Heart right ventricle (tissue), 16 donors: ENCODE data around the gene ADAMTS6. TPM values are rescaled to one million over a fixed set of nuclear protein-coding genes. Genes with fewer than 3 reads are reported as not detected.

ENCODE experiments used
- ATAC-seq, 8 donors: fragments of 200-7000 bp; cut with Tn5 transposase; one replicate each; pipeline ENCODE4 v1.9.1; 2020; ENCODE audit warnings: mild to moderate bottlenecking in 8 of 8, moderate library complexity in 8 of 8, moderate number of reproducible peaks in 1 of 8
- DNase-seq, 2 donors: peaks; one replicate each; pipeline ENCODE4 v3.0.0-alpha.2; 2020
- H3K27ac ChIP-seq, 10 donors: fragments of 200-600 bp; sonication (generic) in 2 of 10; one replicate each; pipeline versions ENCODE4 v1.5.0 to v1.8.0; 2020 to 2022; ENCODE audit warnings: mild to moderate bottlenecking in 3 of 10
- H3K27me3 ChIP-seq, 7 donors: fragments of 200-600 bp; one replicate each; pipeline ENCODE4 v1.8.0; 2021 to 2022; ENCODE audit warnings: mild to moderate bottlenecking in 2 of 7
- H3K36me3 ChIP-seq, 9 donors: fragments of 200-600 bp; sonication (generic) in 1 of 9; one replicate each; pipeline versions ENCODE4 v1.5.0 to v1.8.0; 2020 to 2022; ENCODE audit warnings: mild to moderate bottlenecking in 2 of 9
- H3K4me1 ChIP-seq, 9 donors: fragments of 200-600 bp; sonication (generic) in 1 of 9; one replicate each; pipeline versions ENCODE4 v1.5.0 to v1.8.0; 2020 to 2022; ENCODE audit warnings: mild to moderate bottlenecking in 4 of 9
- H3K4me3 ChIP-seq, 10 donors: fragments of 200-600 bp; sonication (generic) in 2 of 10; one replicate each; pipeline versions ENCODE4 v1.5.0 to v1.8.0; 2020 to 2022; ENCODE audit warnings: mild to moderate bottlenecking in 7 of 10, moderate library complexity in 2 of 10
- H3K9me3 ChIP-seq, 11 donors: fragments of 200-600 bp in 10 of 11; sonication (generic) in 2 of 11; one replicate each; pipeline versions ENCODE4 v1.5.0 to v1.8.0; 2013 to 2022; ENCODE audit warnings: mild to moderate bottlenecking in 2 of 11, control low read depth in 1 of 11, moderate library complexity in 1 of 11
- WGBS, 2 donors: extraction: QIAGEN DNeasy Blood & Tissue Kit; methylation state at CpG; one replicate each; pipeline ENCODE4 v1.1.7; 2013; ENCODE audit warnings: inconsistent platforms in 1 of 2; 5-methylcytosine and 5-hydroxymethylcytosine counted together
- intact Hi-C, 10 donors: fragments of 100-400 bp; cut with DNase I; formaldehyde crosslinking; loops; one replicate each; pipeline versions ENCODE4 v1.11.1 to v1.14.2; 2022
- polyA plus RNA-seq, 2 donors: library from polyadenylated mRNA; stranded (reverse); fragments of 200-250 nt; gene quantifications; one replicate each; pipeline ENCODE4 v1.2.3, GENCODE V29; 2013
- total RNA-seq, 10 donors: library from RNA; stranded (reverse); fragmentation: NEBNext Ultra II Directional in 3 of 10; extraction: Animal tissue kit (Norgen Biotek cat#: 25700) in 3 of 10; gene quantifications; one replicate each; pipeline versions ENCODE4 v1.2.1 to v1.2.4, GENCODE V29; 2021 to 2023
- TF ChIP-seq, protein P1 (sequence below), 9 donors: fragments of 200-600 bp; sonication (generic) in 2 of 9; IDR thresholded peaks; one replicate each; pipeline versions ENCODE4 v1.5.0 to v1.8.0; 2021 to 2022; ENCODE audit warnings: antibody characterized with exemption in 9 of 9, mild to moderate bottlenecking in 5 of 9, moderate library complexity in 1 of 9
- donor health status: Arrhythmogenic right ventricular cardiomyopathy.
- donor health status: ischemic (EF 13 %, LVEDD 7.1; RV severe dilation, severe dysfunction).
- donor health status: healthy with polysubstance abuse.
- donor health status: DM: no; HTN: yes; CAD: no.
- donor health status: DM: no; HTN: no; CAD: no.
- donor health status: ischemic (EF 25% LVEDD 6.9; RV normal size, moderate dysfunction).
- donor health status: ischemic (EF 25% LVEDD 5.7; RV mildly dilated, moderate dysfunction).
- donor health status: healthy.
- donor health status: DM: yes; HTN: yes; CAD: no.
- donor health status: Ischemic cardiomyopathy.
- donor health status: ischemic (EF 35%, LVEDD 5.7; RV mildly dilated, moderate dysfunction).
- donor health status: nonischemic (EF 11% LVEDD 7.7; RV severe dilation, severe dysfunction).
- donor health status: DM: yes; HTN: yes; CAD: no.
- donor health status: PGD.
- donor health status: ischemic (EF 29% LVEDD 5.4; RV normal size, mild dysfunction).
- donor health status: nonischemic (EF 23%, LVEDD 6.1; RV moderate dilation, normal function).

ADAMTS6 gene
- total and polyA plus RNA-seq, 12 donors: 0.25 to 4.1 (median 2.1) TPM

GRCh38 chr5:65451436-65451835, 30.3 kb downstream of the ADAMTS6 start:
- intact Hi-C loops: no loop called here
- WGBS, 2 donors: 26 to 36% methylated on average over 2 of the region's 2 CpGs
- no peak overlapping the region for H3K27ac ChIP-seq
- H3K36me3 ChIP-seq: peaks cover 0 to 14% (median 0%) of the 10 kb centered on the region in 9 donors
- H3K9me3 ChIP-seq: peaks cover 0 to 11% (median 0%) of the 10 kb centered on the region in 11 donors
- no peak overlapping the region for H3K4me3 ChIP-seq
- H3K4me1 ChIP-seq: peaks cover 0 to 10% (median 0%) of the 10 kb centered on the region in 9 donors
- ATAC-seq: peak in 1 of 8 donors; percentile 11
- peak in 1 of 2 donors; percentile 5 for DNase-seq
- TF ChIP-seq, protein P1, sequence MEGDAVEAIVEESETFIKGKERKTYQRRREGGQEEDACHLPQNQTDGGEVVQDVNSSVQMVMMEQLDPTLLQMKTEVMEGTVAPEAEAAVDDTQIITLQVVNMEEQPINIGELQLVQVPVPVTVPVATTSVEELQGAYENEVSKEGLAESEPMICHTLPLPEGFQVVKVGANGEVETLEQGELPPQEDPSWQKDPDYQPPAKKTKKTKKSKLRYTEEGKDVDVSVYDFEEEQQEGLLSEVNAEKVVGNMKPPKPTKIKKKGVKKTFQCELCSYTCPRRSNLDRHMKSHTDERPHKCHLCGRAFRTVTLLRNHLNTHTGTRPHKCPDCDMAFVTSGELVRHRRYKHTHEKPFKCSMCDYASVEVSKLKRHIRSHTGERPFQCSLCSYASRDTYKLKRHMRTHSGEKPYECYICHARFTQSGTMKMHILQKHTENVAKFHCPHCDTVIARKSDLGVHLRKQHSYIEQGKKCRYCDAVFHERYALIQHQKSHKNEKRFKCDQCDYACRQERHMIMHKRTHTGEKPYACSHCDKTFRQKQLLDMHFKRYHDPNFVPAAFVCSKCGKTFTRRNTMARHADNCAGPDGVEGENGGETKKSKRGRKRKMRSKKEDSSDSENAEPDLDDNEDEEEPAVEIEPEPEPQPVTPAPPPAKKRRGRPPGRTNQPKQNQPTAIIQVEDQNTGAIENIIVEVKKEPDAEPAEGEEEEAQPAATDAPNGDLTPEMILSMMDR (IDR thresholded peaks at IDR 0.05): no peak
- no peaks in the 10 kb centered on the region for H3K27me3 ChIP-seq

DNA sequence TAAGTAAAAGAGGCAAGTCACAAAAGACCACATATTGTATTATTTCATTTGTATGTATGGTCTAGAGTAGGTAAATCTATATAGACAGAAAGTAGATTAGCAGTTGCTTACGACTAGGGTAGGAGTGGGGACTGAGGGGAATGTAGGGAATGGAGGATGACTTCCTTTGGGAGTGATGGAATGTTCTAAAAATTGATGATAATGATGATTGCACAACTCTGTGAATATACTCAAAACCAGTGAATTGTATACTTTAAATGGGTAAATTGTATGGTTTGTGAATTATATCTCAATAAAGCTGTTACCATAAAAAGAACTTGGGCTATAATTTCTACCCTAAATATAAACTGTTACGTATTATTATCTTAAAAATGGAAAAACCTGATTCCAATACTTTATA, 35.0 kb downstream of the ADAMTS6 start:
- Histone ChIP-seq H3K9me3 (no peaks in the 10 kb centered on the region), H3K4me3 (no peak overlapping the region), H3K4me1 (peaks cover 0 to 6% (median 0%) of the 10 kb centered on the region in 9 donors), H3K36me3 (no peaks in the 10 kb centered on the region), H3K27ac (no peak overlapping the region), H3K27me3 (no peaks in the 10 kb centered on the region)
- TF ChIP-seq, protein P1 (IDR thresholded peaks at IDR 0.05): no peak
- ATAC-seq (no peak), DNase-seq (no peak)
- WGBS, 2 donors: 80 to 85% methylated on average over 2 of the region's 2 CpGs
- intact Hi-C loops: no loop called here

- 94 to 96% methylated on average over 4 of the region's 4 CpGs for WGBS, 2 donors
- no peaks in the 10 kb centered on the region for H3K9me3 ChIP-seq
- ATAC-seq: no peak
- H3K4me1 ChIP-seq: no peaks in the 10 kb centered on the region
- DNase-seq: no peak
- TF ChIP-seq, protein P1 (IDR thresholded peaks at IDR 0.05): no peak
- H3K27ac ChIP-seq: no peak overlapping the region
- intact Hi-C loops: no loop called here
- H3K4me3 ChIP-seq: no peak overlapping the region
- no peaks in the 10 kb centered on the region for H3K36me3 ChIP-seq
- no peaks in the 10 kb centered on the region for H3K27me3 ChIP-seq
These were observed 39.9 kb downstream of the ADAMTS6 start for GRCh38 chr5:65441800-65442199.

- WGBS, 2 donors: 76 to 93% methylated on average over 1 of the region's 1 CpG
- H3K4me1 ChIP-seq: no peaks in the 10 kb centered on the region
These were observed 41.3 kb downstream of the ADAMTS6 start for GRCh38 chr5:65440456-65440855.

More at GRCh38 chr5:65440456-65440855, 41.3 kb downstream of the ADAMTS6 start:
- ATAC-seq: no peak
- no peaks in the 10 kb centered on the region for H3K36me3 ChIP-seq
- TF ChIP-seq, protein P1 (IDR thresholded peaks at IDR 0.05): no peak
- H3K9me3 ChIP-seq: no peaks in the 10 kb centered on the region
- no peak overlapping the region for H3K4me3 ChIP-seq
- intact Hi-C loops: no loop called here
- DNase-seq: no peak
- H3K27ac ChIP-seq: no peak overlapping the region
- H3K27me3 ChIP-seq: no peaks in the 10 kb centered on the region
